Coronary artery (tissue), 2 donors: ENCODE results near the gene MRPS6.

Experiments
- DNase-seq: peaks from one replicate; pipeline ENCODE4 v3.0.0-alpha.2; 2017; ENCODE audit warnings: low spot score
- H3K27ac ChIP-seq, 2 donors: fragments of 200-600 bp; sonication (generic); one replicate each; pipeline ENCODE4 v1.5.1; 2016 to 2019
- H3K4me3 ChIP-seq: fragments of 200-600 bp; sonication (generic); 2 replicates; pipeline ENCODE4 v1.5.1; 2016; ENCODE audit warnings: mild to moderate bottlenecking, moderate library complexity
- CTCF ChIP-seq: fragments of 200-600 bp; sonication (generic); IDR thresholded peaks from one replicate; pipeline ENCODE4 v1.5.1; 2019; ENCODE audit warnings: antibody characterized with exemption

Gene MRPS6

GRCh38 chr21:34176448-34176847 lies 103.1 kb downstream of the MRPS6 start:
- no peak for DNase-seq
- Histone ChIP-seq H3K4me3 (no peak overlapping the region), H3K27ac (no peak overlapping the region)
- no peak for TF ChIP-seq CTCF

- peak overlapping the region in 1 of 2 donors; percentile 32 for H3K27ac ChIP-seq
- no peak overlapping the region for H3K4me3 ChIP-seq
- no peak for TF ChIP-seq CTCF
- no peak for DNase-seq
Observed at GRCh38 chr21:34177919-34178567, 104.7 kb downstream of the MRPS6 start.

GRCh38 chr21:34179204-34179935 lies 106.0 kb downstream of the MRPS6 start:
- Histone ChIP-seq H3K27ac (peak overlapping the region in 1 of 2 donors; percentile 76), H3K4me3 (no peak overlapping the region)
- DNase-seq: no peak
- no peak for TF ChIP-seq CTCF

GRCh38 chr21:34180407-34180806 lies 107.0 kb downstream of the MRPS6 start:
- no peak for DNase-seq
- H3K27ac ChIP-seq: peak overlapping the region; percentile 47 to 76
- H3K4me3 ChIP-seq: peak overlapping the region; percentile 52
- TF ChIP-seq CTCF: no peak

- TF ChIP-seq CTCF: no peak
- H3K27ac ChIP-seq: peak overlapping the region; percentile 47 to 76
- no peak for DNase-seq
- H3K4me3 ChIP-seq: peak overlapping the region; percentile 52
Observed at GRCh38 chr21:34180826-34181359, 107.5 kb downstream of the MRPS6 start.

GRCh38 chr21:34181431-34182039 lies 108.2 kb downstream of the MRPS6 start:
- H3K27ac ChIP-seq: peak overlapping the region; percentile 47 to 76
- H3K4me3 ChIP-seq: peak overlapping the region; percentile 52
- TF ChIP-seq CTCF: no peak
- no peak for DNase-seq
